Activated B cell treated with CpG ODN at 0.5 μM for 24 hours (primary cell): Measurements from ENCODE around the gene TJP3. TPM values are rescaled to one million over a fixed set of nuclear protein-coding genes. Genes with fewer than 3 reads are reported as not detected.

Source experiments
- ATAC-seq: fragments of 200-7000 bp; cut with Tn5 transposase; one replicate; pipeline ENCODE4 v1.10.0; 2021; ENCODE audit warnings: low read depth, mild to moderate bottlenecking, moderate library complexity
- CTCF ChIA-PET: fragments of 350-600 bp; sonication (Branson Sonifier 250); formaldehyde crosslinking; loops from one replicate; lab custom pipeline; 2021; ENCODE audit warnings: antibody characterized with exemption; lab: Charles Lee
- POLR2A ChIA-PET: fragments of 350-600 bp; sonication (Branson Sonifier 250); formaldehyde crosslinking; loops from one replicate; lab custom pipeline; 2021; ENCODE audit warnings: antibody characterized with exemption; lab: Charles Lee
- DNase-seq: peaks from one replicate; pipeline ENCODE4 v3.0.0; 2022
- H3K27ac Mint-ChIP-seq: one replicate; pipeline ENCODE4 v1.8.0; 2020; ENCODE audit warnings: mixed read lengths
- H3K27me3 Mint-ChIP-seq: one replicate; pipeline ENCODE4 v1.8.0; 2021; ENCODE audit warnings: mixed read lengths
- H3K36me3 Mint-ChIP-seq: one replicate; pipeline ENCODE4 v1.8.0; 2021; ENCODE audit warnings: low read depth, mixed read lengths
- H3K4me1 Mint-ChIP-seq: one replicate; pipeline ENCODE4 v1.8.0; 2021; ENCODE audit warnings: mixed read lengths
- H3K4me3 Mint-ChIP-seq: one replicate; pipeline ENCODE4 v1.8.0; 2020; ENCODE audit warnings: mild to moderate bottlenecking, mixed read lengths
- H3K9me3 Mint-ChIP-seq: one replicate; pipeline ENCODE4 v1.8.0; 2020; ENCODE audit warnings: mixed read lengths
- CTCF ChIP-seq: fragments of 200-600 bp; IDR thresholded peaks from one replicate; pipeline ENCODE4 v1.8.0; 2022; ENCODE audit warnings: antibody characterized with exemption, mild to moderate bottlenecking
- intact Hi-C: fragments of 100-400 bp; cut with micrococcal nuclease; formaldehyde crosslinking; loops from one replicate; pipeline ENCODE4 v1.15.1; 2024
- total RNA-seq: library from RNA; stranded (reverse); gene quantifications from 2 replicates; pipeline ENCODE4 v1.2.3, GENCODE V29; 2022

TJP3 gene
- total RNA-seq, 1 donor from 2014 or later: 0.86 TPM

- intact Hi-C loops: loop anchor here (2.0 to 10.0 kb wide), 3 partner anchors 74 to 504 kb away; partner anchors contain the start of gene CACTIN
- ATAC-seq (no peak), DNase-seq (no peak)
- Mint-ChIP-seq H3K4me3 (peak overlapping the region; percentile 48), H3K4me1 (peaks cover 39% of the 10 kb centered on the region), H3K36me3 (peaks cover 5% of the 10 kb centered on the region), H3K27ac (no peak overlapping the region), H3K9me3 (no peaks in the 10 kb centered on the region), H3K27me3 (peaks cover 3% of the 10 kb centered on the region)
- ChIA-PET POLR2A (interaction anchor here (0.6 kb wide), 1 partner anchor 286 kb away, joined by 4 read pairs; no protein-coding TSS in a partner anchor), CTCF (interaction anchor here (0.7 to 2.9 kb wide), 2 partner anchors 29 to 35 kb away, joined by 3 to 15 read pairs; no protein-coding TSS in a partner anchor)
- TF ChIP-seq CTCF: no peak
Observed at GRCh38 chr19:3701200-3701599, 7.0 kb upstream of the TJP3 start.

- Mint-ChIP-seq H3K9me3 (no peaks in the 10 kb centered on the region), H3K27ac (no peak overlapping the region), H3K4me1 (peaks cover 4% of the 10 kb centered on the region), H3K36me3 (no peaks in the 10 kb centered on the region), H3K27me3 (peaks cover 8% of the 10 kb centered on the region), H3K4me3 (no peak overlapping the region)
- DNase-seq: no peak
- no peak for TF ChIP-seq CTCF
- intact Hi-C loops: loop anchor here (5.0 to 10.0 kb wide), 3 partner anchors 117 to 497 kb away; no protein-coding TSS in a partner anchor
- POLR2A ChIA-PET: no interaction called here
- CTCF ChIA-PET: interaction anchor here (1.3 kb wide), 1 partner anchor 41 kb away, joined by 3 read pairs; no protein-coding TSS in a partner anchor
- ATAC-seq: no peak
Observed at GRCh38 chr19:3707868-3708206, 347 bp upstream of the TJP3 start.

- no peak for ATAC-seq
Observed at GRCh38 chr19:3710265-3710812, 2.2 kb downstream of the TJP3 start.

GRCh38 chr19:3712663-3713611, 4.8 kb downstream of the TJP3 start:
- Mint-ChIP-seq H3K36me3 (no peaks in the 10 kb centered on the region), H3K27me3 (peaks cover 5% of the 10 kb centered on the region), H3K4me1 (peaks cover 4% of the 10 kb centered on the region), H3K27ac (no peak overlapping the region), H3K4me3 (no peak overlapping the region), H3K9me3 (no peaks in the 10 kb centered on the region)
- ChIA-PET POLR2A (no interaction called here), CTCF (no interaction called here)
- intact Hi-C loops: no loop called here
- TF ChIP-seq CTCF: no peak
- DNase-seq (no peak), ATAC-seq (no peak)

More at GRCh38 chr19:3710265-3710812, 2.2 kb downstream of the TJP3 start:
- no peak for DNase-seq
- Mint-ChIP-seq H3K36me3 (no peaks in the 10 kb centered on the region), H3K27ac (no peak overlapping the region), H3K4me1 (peaks cover 6% of the 10 kb centered on the region), H3K9me3 (no peaks in the 10 kb centered on the region), H3K4me3 (no peak overlapping the region), H3K27me3 (peaks cover 8% of the 10 kb centered on the region)
- ChIA-PET CTCF (no interaction called here), POLR2A (no interaction called here)
- no peak for TF ChIP-seq CTCF
- intact Hi-C loops: no loop called here

GRCh38 chr19:3716147-3716668, 8.0 kb downstream of the TJP3 start:
- Mint-ChIP-seq H3K36me3 (no peaks in the 10 kb centered on the region), H3K9me3 (no peaks in the 10 kb centered on the region), H3K4me3 (no peak overlapping the region), H3K27me3 (peaks cover 6% of the 10 kb centered on the region), H3K4me1 (peaks cover 7% of the 10 kb centered on the region), H3K27ac (no peak overlapping the region)
- intact Hi-C loops: no loop called here
- POLR2A ChIA-PET: no interaction called here
- no peak for ATAC-seq
- no peak for DNase-seq
- CTCF ChIA-PET: no interaction called here
- TF ChIP-seq CTCF: no peak
